ENCODE data around the gene CYP2W1. TPM values are rescaled to one million over a fixed set of nuclear protein-coding genes. Genes with fewer than 3 reads are reported as not detected.

The CYP2W1 gene
- total and polyA plus RNA-seq, 10 of the 15 experiments (the other 5 are each of a cell fraction or from before 2014, with no cell fraction given): not detected

DNA sequence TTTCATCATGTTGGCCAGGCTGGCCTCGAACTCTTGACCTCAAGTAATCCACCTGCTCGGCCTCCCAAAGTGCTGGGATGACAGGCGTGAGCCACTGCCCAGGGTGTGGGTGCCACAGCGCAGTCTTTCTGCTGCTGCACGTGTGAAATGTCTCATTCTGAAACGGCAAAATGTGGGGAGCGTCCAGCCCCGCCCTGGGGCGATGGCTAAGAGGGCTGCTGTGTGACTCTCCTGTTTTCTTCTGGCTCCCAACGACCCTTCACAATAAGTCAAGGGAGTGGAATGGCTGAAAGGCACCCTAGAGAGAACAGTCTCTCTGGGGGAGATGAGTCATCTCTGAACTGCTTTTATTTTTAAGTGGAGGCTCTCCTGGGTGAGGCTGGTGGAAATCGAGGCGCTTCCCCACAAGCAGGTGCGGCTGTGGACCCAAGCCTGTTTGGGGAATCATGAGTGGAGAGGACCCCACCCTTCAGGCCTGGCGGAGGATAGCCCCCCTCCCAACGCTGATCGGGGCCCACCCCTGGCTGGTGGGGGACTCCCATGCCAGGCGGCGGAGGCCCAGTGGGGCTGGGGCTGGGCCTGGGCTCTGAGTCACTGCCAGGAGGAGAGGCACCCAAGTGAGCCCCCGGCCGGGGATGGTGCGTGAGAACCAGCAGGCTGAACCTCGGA is 46.5 kb upstream of the CYP2W1 start (continued):
- TF ChIP-seq, protein P1, sequence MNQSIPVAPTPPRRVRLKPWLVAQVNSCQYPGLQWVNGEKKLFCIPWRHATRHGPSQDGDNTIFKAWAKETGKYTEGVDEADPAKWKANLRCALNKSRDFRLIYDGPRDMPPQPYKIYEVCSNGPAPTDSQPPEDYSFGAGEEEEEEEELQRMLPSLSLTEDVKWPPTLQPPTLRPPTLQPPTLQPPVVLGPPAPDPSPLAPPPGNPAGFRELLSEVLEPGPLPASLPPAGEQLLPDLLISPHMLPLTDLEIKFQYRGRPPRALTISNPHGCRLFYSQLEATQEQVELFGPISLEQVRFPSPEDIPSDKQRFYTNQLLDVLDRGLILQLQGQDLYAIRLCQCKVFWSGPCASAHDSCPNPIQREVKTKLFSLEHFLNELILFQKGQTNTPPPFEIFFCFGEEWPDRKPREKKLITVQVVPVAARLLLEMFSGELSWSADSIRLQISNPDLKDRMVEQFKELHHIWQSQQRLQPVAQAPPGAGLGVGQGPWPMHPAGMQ (IDR thresholded peaks at IDR 0.05; ENCODE audit: borderline replicate concordance): no peak
- TF ChIP-seq ESRRA (IDR thresholded peaks at IDR 0.05; ENCODE audit: low read length): no peak
- no peak for TF ChIP-seq ZNF274 (IDR thresholded peaks at IDR 0.05; ENCODE audit: insufficient read depth, insufficient read length)
- no peak for TF ChIP-seq SUZ12 (IDR thresholded peaks at IDR 0.05; ENCODE audit: unreplicated experiment)
- TF ChIP-seq FOS (IDR thresholded peaks at IDR 0.05; ENCODE audit: borderline replicate concordance, extremely low read depth, insufficient read length): no peak
- peak; percentile 94 for TF ChIP-seq EED (IDR thresholded peaks at IDR 0.05; ENCODE audit: low read depth)
- no peak for TF ChIP-seq NR2C1 (IDR thresholded peaks at IDR 0.05)
- TF ChIP-seq, protein P2, sequence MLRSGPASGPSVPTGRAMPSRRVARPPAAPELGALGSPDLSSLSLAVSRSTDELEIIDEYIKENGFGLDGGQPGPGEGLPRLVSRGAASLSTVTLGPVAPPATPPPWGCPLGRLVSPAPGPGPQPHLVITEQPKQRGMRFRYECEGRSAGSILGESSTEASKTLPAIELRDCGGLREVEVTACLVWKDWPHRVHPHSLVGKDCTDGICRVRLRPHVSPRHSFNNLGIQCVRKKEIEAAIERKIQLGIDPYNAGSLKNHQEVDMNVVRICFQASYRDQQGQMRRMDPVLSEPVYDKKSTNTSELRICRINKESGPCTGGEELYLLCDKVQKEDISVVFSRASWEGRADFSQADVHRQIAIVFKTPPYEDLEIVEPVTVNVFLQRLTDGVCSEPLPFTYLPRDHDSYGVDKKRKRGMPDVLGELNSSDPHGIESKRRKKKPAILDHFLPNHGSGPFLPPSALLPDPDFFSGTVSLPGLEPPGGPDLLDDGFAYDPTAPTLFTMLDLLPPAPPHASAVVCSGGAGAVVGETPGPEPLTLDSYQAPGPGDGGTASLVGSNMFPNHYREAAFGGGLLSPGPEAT (IDR thresholded peaks at IDR 0.05; ENCODE audit: low read depth): peak; percentile 95
- TF ChIP-seq PML (IDR thresholded peaks at IDR 0.05; ENCODE audit: low read length): no peak
- no peak for TF ChIP-seq CHD1 (IDR thresholded peaks at IDR 0.05; ENCODE audit: low read depth, low read length)
- no peak for TF ChIP-seq HDAC2 (IDR thresholded peaks at IDR 0.05)
- TF ChIP-seq, protein P3, sequence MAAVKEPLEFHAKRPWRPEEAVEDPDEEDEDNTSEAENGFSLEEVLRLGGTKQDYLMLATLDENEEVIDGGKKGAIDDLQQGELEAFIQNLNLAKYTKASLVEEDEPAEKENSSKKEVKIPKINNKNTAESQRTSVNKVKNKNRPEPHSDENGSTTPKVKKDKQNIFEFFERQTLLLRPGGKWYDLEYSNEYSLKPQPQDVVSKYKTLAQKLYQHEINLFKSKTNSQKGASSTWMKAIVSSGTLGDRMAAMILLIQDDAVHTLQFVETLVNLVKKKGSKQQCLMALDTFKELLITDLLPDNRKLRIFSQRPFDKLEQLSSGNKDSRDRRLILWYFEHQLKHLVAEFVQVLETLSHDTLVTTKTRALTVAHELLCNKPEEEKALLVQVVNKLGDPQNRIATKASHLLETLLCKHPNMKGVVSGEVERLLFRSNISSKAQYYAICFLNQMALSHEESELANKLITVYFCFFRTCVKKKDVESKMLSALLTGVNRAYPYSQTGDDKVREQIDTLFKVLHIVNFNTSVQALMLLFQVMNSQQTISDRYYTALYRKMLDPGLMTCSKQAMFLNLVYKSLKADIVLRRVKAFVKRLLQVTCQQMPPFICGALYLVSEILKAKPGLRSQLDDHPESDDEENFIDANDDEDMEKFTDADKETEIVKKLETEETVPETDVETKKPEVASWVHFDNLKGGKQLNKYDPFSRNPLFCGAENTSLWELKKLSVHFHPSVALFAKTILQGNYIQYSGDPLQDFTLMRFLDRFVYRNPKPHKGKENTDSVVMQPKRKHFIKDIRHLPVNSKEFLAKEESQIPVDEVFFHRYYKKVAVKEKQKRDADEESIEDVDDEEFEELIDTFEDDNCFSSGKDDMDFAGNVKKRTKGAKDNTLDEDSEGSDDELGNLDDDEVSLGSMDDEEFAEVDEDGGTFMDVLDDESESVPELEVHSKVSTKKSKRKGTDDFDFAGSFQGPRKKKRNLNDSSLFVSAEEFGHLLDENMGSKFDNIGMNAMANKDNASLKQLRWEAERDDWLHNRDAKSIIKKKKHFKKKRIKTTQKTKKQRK (IDR thresholded peaks at IDR 0.05; ENCODE audit: low read depth, low read length): no peak
- no peak for TF ChIP-seq ZSCAN29 (IDR thresholded peaks at IDR 0.05)
- peak; percentile 43; the same call in 1 of the 2 replicates for TF ChIP-seq ZBED1 (IDR thresholded peaks at IDR 0.05; ENCODE audit: borderline replicate concordance)
- TF ChIP-seq, protein P4, sequence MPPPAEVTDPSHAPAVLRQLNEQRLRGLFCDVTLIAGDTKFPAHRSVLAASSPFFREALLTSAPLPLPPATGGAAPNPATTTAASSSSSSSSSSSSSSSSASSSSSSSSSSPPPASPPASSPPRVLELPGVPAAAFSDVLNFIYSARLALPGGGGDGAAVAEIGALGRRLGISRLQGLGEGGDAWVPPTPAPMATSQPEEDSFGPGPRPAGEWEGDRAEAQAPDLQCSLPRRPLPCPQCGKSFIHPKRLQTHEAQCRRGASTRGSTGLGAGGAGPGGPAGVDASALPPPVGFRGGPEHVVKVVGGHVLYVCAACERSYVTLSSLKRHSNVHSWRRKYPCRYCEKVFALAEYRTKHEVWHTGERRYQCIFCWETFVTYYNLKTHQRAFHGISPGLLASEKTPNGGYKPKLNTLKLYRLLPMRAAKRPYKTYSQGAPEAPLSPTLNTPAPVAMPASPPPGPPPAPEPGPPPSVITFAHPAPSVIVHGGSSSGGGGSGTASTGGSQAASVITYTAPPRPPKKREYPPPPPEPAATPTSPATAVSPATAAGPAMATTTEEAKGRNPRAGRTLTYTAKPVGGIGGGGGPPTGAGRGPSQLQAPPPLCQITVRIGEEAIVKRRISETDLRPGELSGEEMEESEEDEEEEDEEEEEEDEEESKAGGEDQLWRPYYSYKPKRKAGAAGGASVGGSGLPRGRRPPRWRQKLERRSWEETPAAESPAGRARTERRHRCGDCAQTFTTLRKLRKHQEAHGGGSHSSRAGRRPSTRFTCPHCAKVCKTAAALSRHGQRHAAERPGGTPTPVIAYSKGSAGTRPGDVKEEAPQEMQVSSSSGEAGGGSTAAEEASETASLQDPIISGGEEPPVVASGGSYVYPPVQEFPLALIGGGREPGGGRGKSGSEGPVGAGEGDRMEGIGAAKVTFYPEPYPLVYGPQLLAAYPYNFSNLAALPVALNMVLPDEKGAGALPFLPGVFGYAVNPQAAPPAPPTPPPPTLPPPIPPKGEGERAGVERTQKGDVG (CRISPR knock-in tag; IDR thresholded peaks at IDR 0.05): no peak
- TF ChIP-seq MTA3 (IDR thresholded peaks at IDR 0.05; ENCODE audit: borderline replicate concordance, low read length): no peak
- no peak for TF ChIP-seq MYC (IDR thresholded peaks at IDR 0.05; ENCODE audit: insufficient read depth, insufficient read length, insufficient replicate concordance, low read length, severe bottlenecking)
- no peak for TF ChIP-seq NR2C2 (IDR thresholded peaks at IDR 0.05; ENCODE audit: borderline replicate concordance, control insufficient read depth, insufficient read length, low read depth)
- TF ChIP-seq SPI1 (IDR thresholded peaks at IDR 0.05; ENCODE audit: borderline replicate concordance, insufficient read depth, low read depth, low read length): no peak
